HEK293 (cell line): Measurements from ENCODE around the gene MAP3K20.

Source experiments
- CTCF ChIA-PET: fragments of 350-600 bp; formaldehyde crosslinking; extraction: SDS; loops from one replicate; lab custom pipeline; 2021; ENCODE audit warnings: antibody characterized with exemption; lab: Yijun Ruan, JAX
- POLR2A ChIA-PET: fragments of 300-600 bp; formaldehyde crosslinking; extraction: SDS; loops from one replicate; lab custom pipeline; 2020; ENCODE audit warnings: antibody characterized with exemption, inconsistent platforms; lab: Yijun Ruan, JAX
- H3K27ac ChIP-seq: fragments of 200-500 bp; sonication (Bioruptor generic); 2 replicates; pipeline ENCODE4 v1.5.1; 2014; ENCODE audit warnings: low read depth, low read length, control low read depth, inconsistent platforms; ENCODE audit errors: extremely low read depth
- H3K36me3 ChIP-seq, 2 experiments: fragments of 200-500 bp in 1 of 2; sonication (Bioruptor generic) in 1 of 2; 1 replicate in 1 of 2; 2 replicates in 1 of 2; pipeline ENCODE4 v1.5.1; 2014 to 2017; ENCODE audit warnings: inconsistent platforms in 2 of 2, low read length in 2 of 2; ENCODE audit not compliant: control insufficient read depth in 2 of 2, insufficient read depth in 1 of 2
- H3K4me1 ChIP-seq: fragments of 200-500 bp; sonication (Bioruptor generic); 2 replicates; pipeline ENCODE4 v1.5.1; 2014; ENCODE audit warnings: mild to moderate bottlenecking, low read length, inconsistent platforms; ENCODE audit not compliant: control insufficient read depth, insufficient read depth
- H3K4me3 ChIP-seq: 2 replicates; pipeline ENCODE4 v1.5.1; 2011; ENCODE audit warnings: low read depth, mild to moderate bottlenecking, control low read depth, low read length, moderate library complexity
- H3K9me3 ChIP-seq: fragments of 200-500 bp; sonication (Bioruptor generic); 2 replicates; pipeline ENCODE4 v1.5.1; 2014; ENCODE audit warnings: low read depth, low read length, inconsistent platforms; ENCODE audit not compliant: control insufficient read depth, insufficient read depth
- AEBP2 ChIP-seq: fragments of 450-650 bp; formaldehyde crosslinking; IDR thresholded peaks from 2 replicates; pipeline ENCODE4 v1.5.1; 2016; ENCODE audit warnings: missing biosample characterization, missing genetic modification characterization, borderline replicate concordance
- EGR2 ChIP-seq: fragments of 450-650 bp; formaldehyde crosslinking; IDR thresholded peaks from 2 replicates; pipeline ENCODE4 v1.5.1; 2016; ENCODE audit warnings: low read depth, missing biosample characterization, missing genetic modification characterization
- GLI4 ChIP-seq: fragments of 450-650 bp; formaldehyde crosslinking; IDR thresholded peaks from 2 replicates; pipeline ENCODE4 v1.5.1; 2016; ENCODE audit warnings: missing biosample characterization, missing genetic modification characterization
- GLIS1 ChIP-seq: fragments of 450-650 bp; formaldehyde crosslinking; IDR thresholded peaks from 2 replicates; pipeline ENCODE4 v1.5.1; 2016; ENCODE audit warnings: missing biosample characterization, missing genetic modification characterization
- HOXC10 ChIP-seq: sonication (generic); formaldehyde crosslinking; IDR thresholded peaks from 2 replicates; pipeline ENCODE4 v1.8.1; 2023; ENCODE audit warnings: mild to moderate bottlenecking, missing genetic modification reagents
- IKZF3 ChIP-seq: fragments of 450-650 bp; IDR thresholded peaks from 2 replicates; pipeline ENCODE4 v1.5.0; 2018; ENCODE audit warnings: missing biosample characterization, mild to moderate bottlenecking, missing genetic modification characterization, moderate library complexity
- KLF16 ChIP-seq: fragments of 450-650 bp; formaldehyde crosslinking; IDR thresholded peaks from 2 replicates; pipeline ENCODE4 v1.5.1; 2017; ENCODE audit warnings: missing biosample characterization, missing genetic modification characterization
- KLF9 ChIP-seq: fragments of 450-650 bp; formaldehyde crosslinking; IDR thresholded peaks from 2 replicates; pipeline ENCODE4 v1.5.1; 2016; ENCODE audit warnings: missing biosample characterization, missing genetic modification characterization, low read depth
- PATZ1 ChIP-seq: fragments of 450-650 bp; formaldehyde crosslinking; IDR thresholded peaks from 2 replicates; pipeline ENCODE4 v1.5.1; 2016; ENCODE audit warnings: missing biosample characterization, missing genetic modification characterization
- PBX3 ChIP-seq: sonication (generic); formaldehyde crosslinking; IDR thresholded peaks from 2 replicates; pipeline ENCODE4 v1.8.1; 2022; ENCODE audit warnings: mild to moderate bottlenecking, moderate library complexity, missing genetic modification reagents
- PRDM6 ChIP-seq: fragments of 450-650 bp; formaldehyde crosslinking; IDR thresholded peaks from 2 replicates; pipeline ENCODE4 v1.5.1; 2017; ENCODE audit warnings: missing biosample characterization, missing genetic modification characterization
- SP2 ChIP-seq: fragments of 450-650 bp; formaldehyde crosslinking; IDR thresholded peaks from 2 replicates; pipeline ENCODE4 v1.5.1; 2016; ENCODE audit warnings: missing biosample characterization, missing genetic modification characterization
- YY1 ChIP-seq: fragments of 450-650 bp; formaldehyde crosslinking; IDR thresholded peaks from 2 replicates; pipeline ENCODE4 v1.5.1; 2018; ENCODE audit warnings: missing biosample characterization, missing genetic modification characterization
- ZBTB20 ChIP-seq: fragments of 450-650 bp; formaldehyde crosslinking; IDR thresholded peaks from 2 replicates; pipeline ENCODE4 v1.5.1; 2016; ENCODE audit warnings: missing biosample characterization, missing genetic modification characterization
- ZBTB26 ChIP-seq: fragments of 450-650 bp; formaldehyde crosslinking; optimal IDR thresholded peaks from 2 replicates; pipeline ENCODE3; 2016; ENCODE audit warnings: missing biosample characterization, mild to moderate bottlenecking, missing genetic modification characterization
- ZBTB8A ChIP-seq: fragments of 450-650 bp; formaldehyde crosslinking; IDR thresholded peaks from 2 replicates; pipeline ENCODE4 v1.5.1; 2016; ENCODE audit warnings: missing biosample characterization, missing genetic modification characterization
- ZNF148 ChIP-seq: fragments of 450-650 bp; formaldehyde crosslinking; IDR thresholded peaks from 2 replicates; pipeline ENCODE4 v1.5.0; 2017; ENCODE audit warnings: missing biosample characterization, missing genetic modification characterization, borderline replicate concordance
- ZNF335 ChIP-seq: fragments of 450-650 bp; formaldehyde crosslinking; conservative IDR thresholded peaks from 2 replicates; pipeline ENCODE4 v1.5.1; 2016; ENCODE audit warnings: missing biosample characterization, missing genetic modification characterization
- ZNF341 ChIP-seq: fragments of 450-650 bp; formaldehyde crosslinking; IDR thresholded peaks from 2 replicates; pipeline ENCODE4; 2016; ENCODE audit warnings: low read depth, missing biosample characterization, missing genetic modification characterization
- ZNF510 ChIP-seq: fragments of 450-650 bp; formaldehyde crosslinking; IDR thresholded peaks from 2 replicates; pipeline ENCODE4 v1.5.1; 2018; ENCODE audit warnings: mild to moderate bottlenecking, missing genetic modification characterization, missing biosample characterization; ENCODE audit not compliant: insufficient replicate concordance
- ZNF549 ChIP-seq: fragments of 450-650 bp; IDR thresholded peaks from 2 replicates; pipeline ENCODE4 v1.5.1; 2018; ENCODE audit warnings: missing biosample characterization, missing genetic modification characterization, mild to moderate bottlenecking, inconsistent platforms, moderate library complexity
- ZNF561 ChIP-seq: fragments of 450-650 bp; IDR thresholded peaks from 2 replicates; pipeline ENCODE4 v1.5.1; 2018; ENCODE audit warnings: missing biosample characterization, missing genetic modification characterization, borderline replicate concordance
- ZNF623 ChIP-seq: fragments of 450-650 bp; formaldehyde crosslinking; IDR thresholded peaks from 2 replicates; pipeline ENCODE4 v1.5.1; 2016; ENCODE audit warnings: missing biosample characterization, missing genetic modification characterization
- ZNF660 ChIP-seq: fragments of 450-650 bp; IDR thresholded peaks from 2 replicates; pipeline ENCODE4 v1.5.1; 2018; ENCODE audit warnings: missing biosample characterization, mild to moderate bottlenecking, missing genetic modification characterization
- ZNF76 ChIP-seq: fragments of 450-650 bp; formaldehyde crosslinking; IDR thresholded peaks from 2 replicates; pipeline ENCODE4; 2016; ENCODE audit warnings: low read depth, missing biosample characterization, missing genetic modification characterization, borderline replicate concordance
- ZSCAN30 ChIP-seq: fragments of 450-650 bp; IDR thresholded peaks from 2 replicates; pipeline ENCODE4 v1.5.1; 2018; ENCODE audit warnings: missing biosample characterization, mild to moderate bottlenecking, missing genetic modification characterization, moderate library complexity

MAP3K20 gene

GRCh38 chr2:173075781-173076580 lies at the start of gene MAP3K20:
TSS of gene MAP3K20 (plus strand) at chr2:173075846. CDS start at chr2:173091032, 15,186 bp downstream.
- CTCF ChIA-PET = interaction anchor here (1.0 to 2.7 kb wide), 2 partner anchors 10 to 48 kb away, joined by 3 to 17 read pairs; no protein-coding TSS in a partner anchor
- Histone ChIP-seq H3K9me3 (no peaks in the 10 kb centered on the region), H3K4me3 (peak within 1 kb of the TSS; percentile 88), H3K27ac (peak within 1 kb of the TSS; percentile 91), H3K36me3 (no peaks in the 10 kb centered on the region), H3K4me1 (no peaks in the 10 kb centered on the region)
- POLR2A ChIA-PET = interaction anchor here (0.5 to 1.0 kb wide), 3 partner anchors 8 to 50 kb away, joined by 3 to 4 read pairs (median 3); no protein-coding TSS in a partner anchor
- TF ChIP-seq SP2 (tag by site-specific recombination) (peak; percentile 49), KLF9 (tag by site-specific recombination) (peak; percentile 17; the same call in 1 of the 2 replicates), AEBP2 (tag by site-specific recombination) (no peak), ZNF510 (tag by site-specific recombination) (no peak), HOXC10 (CRISPR knock-in tag) (no peak), PRDM6 (tag by site-specific recombination) (no peak), ZBTB26 (peak; percentile 73), ZNF623 (tag by site-specific recombination) (no peak), GLIS1 (tag by site-specific recombination) (peak; percentile 42; the same call in 1 of the 2 replicates), ZNF341 (peak; percentile 42; the same call in 1 of the 2 replicates), GLI4 (no peak), ZNF549 (tag by site-specific recombination) (no peak), ZNF660 (tag by site-specific recombination) (peak; percentile 58), PATZ1 (tag by site-specific recombination) (0 out of 2 replicates have a peak, but pooled peaks have one; percentile 23), ZBTB20 (tag by site-specific recombination) (peak; percentile 74), ZNF148 (no peak), YY1 (tag by site-specific recombination) (0 out of 2 replicates have a peak, but pooled peaks have one; percentile 36), IKZF3 (tag by site-specific recombination) (peak; percentile 66), KLF16 (tag by site-specific recombination) (0 out of 2 replicates have a peak, but pooled peaks have one; percentile 24), ZNF76 (tag by site-specific recombination) (peak; percentile 38; the same call in 1 of the 2 replicates), EGR2 (peak; percentile 68), PBX3 (CRISPR knock-in tag) (peak; percentile 87), ZNF335 (tag by site-specific recombination) (peak; percentile 69; the same call in 1 of the 2 replicates), ZNF561 (tag by site-specific recombination) (0 out of 2 replicates have a peak, but pooled peaks have one; percentile 11), ZBTB8A (peak; percentile 30), ZSCAN30 (0 out of 2 replicates have a peak, but pooled peaks have one; percentile 43)
